ENCODE results near the gene REV3L. TPM values are rescaled to one million over a fixed set of nuclear protein-coding genes. Genes with fewer than 3 reads are reported as not detected.

REV3L gene
- total RNA-seq, 3 donors from 2014 or later (not counting 1 experiment from before 2014, with no cell fraction given): 18.1 to 25.5 (median 22.7) TPM

DNA sequence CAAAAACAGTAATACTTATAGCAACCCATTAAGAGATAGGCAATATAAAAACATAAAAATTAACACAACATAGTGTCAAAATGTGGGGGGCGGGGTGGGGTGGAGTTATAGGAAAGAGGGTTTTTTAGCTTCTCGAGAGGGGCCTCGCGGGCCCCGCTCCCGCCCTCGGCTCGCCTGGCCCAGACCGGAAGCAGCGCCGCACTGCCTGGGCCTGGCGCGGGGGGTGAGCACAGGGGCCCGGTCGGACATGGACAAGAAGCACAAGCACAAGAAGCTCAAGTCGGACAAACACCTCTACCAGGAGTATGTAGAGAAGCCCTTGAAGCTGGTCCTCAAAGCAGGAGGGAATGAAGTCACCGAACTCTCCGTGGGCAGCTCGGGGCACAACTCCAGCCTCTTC, 53.4 kb downstream of the REV3L start:
- Mint-ChIP-seq H3K36me3 (peaks cover 13% of the 10 kb centered on the region), H3K4me3 (no peak overlapping the region), H3K9me3 (peaks cover 3 to 10% of the 10 kb centered on the region in 2 donors), H3K27me3 (ENCODE audit: low read depth in 2 of 2) (no peaks in the 10 kb centered on the region), H3K4me1 (peaks cover 30 to 36% of the 10 kb centered on the region in 2 donors), H3K27ac (no peak overlapping the region)
- Histone ChIP-seq H3K4me3 (ENCODE audit: low read length) (no peak overlapping the region), H3K9me3 (ENCODE audit: control insufficient read depth, insufficient read depth, low read length) (no peaks in the 10 kb centered on the region), H3K4me1 (ENCODE audit: control insufficient read depth, insufficient read depth, low read length) (peaks cover 5% of the 10 kb centered on the region), H3K36me3 (ENCODE audit: control insufficient read depth, insufficient read depth, low read length) (no peaks in the 10 kb centered on the region), H3K27ac (ENCODE audit: low read length) (no peak overlapping the region), H3K27me3 (ENCODE audit: control insufficient read depth, insufficient read depth, low read length) (no peaks in the 10 kb centered on the region)
- intact Hi-C loops (cut with micrococcal nuclease): no loop called here
- ATAC-seq (no peak), DNase-seq (no peak)
- WGBS (ENCODE audit: insufficient coverage): 98% methylated on average over 19 of the region's 19 CpGs
- TF ChIP-seq CTCF (IDR thresholded peaks at IDR 0.05): no peak

DNA sequence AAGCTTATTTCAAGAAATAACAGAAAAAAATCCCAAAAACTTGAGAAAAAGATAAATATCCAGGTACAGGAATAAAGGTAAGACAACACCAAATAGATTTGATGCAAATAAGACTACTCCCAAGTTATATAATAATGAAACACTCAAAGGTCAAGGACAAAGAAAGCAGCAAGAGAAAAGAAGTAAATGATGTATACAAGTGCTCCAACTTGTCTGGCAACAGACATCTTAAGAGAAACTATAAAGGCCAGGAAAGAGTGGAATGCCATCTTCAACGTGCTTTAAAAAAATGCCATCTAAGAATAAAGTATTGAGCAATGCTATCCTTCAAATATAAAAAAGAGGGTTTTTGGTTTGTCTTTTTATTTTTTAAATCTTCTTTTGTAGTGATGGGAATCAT, 54.2 kb downstream of the REV3L start:
- H3K9me3 ChIP-seq (ENCODE audit: control insufficient read depth, insufficient read depth, low read length): no peaks in the 10 kb centered on the region
- no peak overlapping the region for H3K4me3 ChIP-seq (ENCODE audit: low read length)
- H3K4me1 ChIP-seq (ENCODE audit: control insufficient read depth, insufficient read depth, low read length): peaks cover 5% of the 10 kb centered on the region
- no peaks in the 10 kb centered on the region for H3K27me3 Mint-ChIP-seq (ENCODE audit: low read depth in 2 of 2)
- peaks cover 3 to 10% of the 10 kb centered on the region in 2 donors for H3K9me3 Mint-ChIP-seq
- peaks cover 30 to 39% of the 10 kb centered on the region in 2 donors for H3K4me1 Mint-ChIP-seq
- H3K4me3 Mint-ChIP-seq: no peak overlapping the region
- H3K27ac ChIP-seq (ENCODE audit: low read length): no peak overlapping the region
- intact Hi-C loops (cut with micrococcal nuclease): no loop called here
- no peak overlapping the region for H3K27ac Mint-ChIP-seq
- ATAC-seq (no peak), DNase-seq (no peak)
- H3K36me3 Mint-ChIP-seq: peaks cover 13% of the 10 kb centered on the region
- WGBS (ENCODE audit: insufficient coverage): no CpG with 5 or more reads among the region's 1 CpG
- TF ChIP-seq CTCF (IDR thresholded peaks at IDR 0.05): no peak
- H3K36me3 ChIP-seq (ENCODE audit: control insufficient read depth, insufficient read depth, low read length): no peaks in the 10 kb centered on the region
- H3K27me3 ChIP-seq (ENCODE audit: control insufficient read depth, insufficient read depth, low read length): no peaks in the 10 kb centered on the region

DNA sequence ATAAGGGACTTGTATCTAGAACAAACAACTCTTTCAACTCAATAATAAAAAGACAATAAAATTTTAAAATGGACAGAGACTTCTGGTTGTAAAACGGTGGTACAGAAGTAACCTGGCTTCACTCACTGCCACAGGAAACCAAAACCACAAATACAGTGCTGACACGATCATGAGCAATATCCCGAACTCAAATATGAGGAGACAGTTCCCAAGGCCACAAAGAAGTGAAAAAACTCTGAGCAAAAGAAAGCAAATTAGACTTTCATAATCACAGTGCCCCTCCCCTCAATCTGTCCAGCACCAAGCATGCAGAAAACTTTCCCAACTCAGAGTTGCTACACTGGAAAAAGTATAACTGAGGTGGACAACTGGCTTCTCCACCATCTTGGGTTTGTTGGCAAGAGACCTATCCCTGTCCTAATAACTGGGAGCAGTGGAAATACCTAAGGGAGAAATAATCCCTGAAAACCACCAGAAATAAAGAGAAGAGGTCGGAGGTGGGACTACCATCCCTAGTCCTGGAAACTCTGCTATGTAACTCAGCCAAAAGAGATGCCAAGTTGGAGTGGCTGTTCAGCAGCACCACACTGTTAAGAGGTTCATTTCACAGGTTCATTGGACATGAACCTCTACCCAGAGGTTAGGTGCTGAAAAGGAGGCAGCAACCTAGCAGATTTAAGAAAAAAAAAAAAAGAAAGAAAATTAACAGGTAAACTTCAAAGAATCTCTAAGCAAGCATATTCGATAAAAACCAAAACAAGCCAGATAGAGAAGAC, 55.5 kb downstream of the REV3L start:
- peak in 1 of 2 donors; percentile 47 for DNase-seq
- Histone ChIP-seq H3K36me3 (ENCODE audit: control insufficient read depth, insufficient read depth, low read length) (no peaks in the 10 kb centered on the region), H3K4me1 (ENCODE audit: control insufficient read depth, insufficient read depth, low read length) (peaks cover 5% of the 10 kb centered on the region), H3K4me3 (ENCODE audit: low read length) (no peak overlapping the region), H3K9me3 (ENCODE audit: control insufficient read depth, insufficient read depth, low read length) (no peaks in the 10 kb centered on the region), H3K27ac (ENCODE audit: low read length) (no peak overlapping the region), H3K27me3 (ENCODE audit: control insufficient read depth, insufficient read depth, low read length) (no peaks in the 10 kb centered on the region)
- intact Hi-C loops (cut with micrococcal nuclease): no loop called here
- no peak overlapping the region for H3K27ac Mint-ChIP-seq
- H3K4me3 Mint-ChIP-seq: peak overlapping the region; percentile 8
- no peaks in the 10 kb centered on the region for H3K27me3 Mint-ChIP-seq (ENCODE audit: low read depth in 2 of 2)
- 38% methylated on average over 5 of the region's 5 CpGs for WGBS (ENCODE audit: insufficient coverage)
- H3K9me3 Mint-ChIP-seq: peaks cover 3 to 10% of the 10 kb centered on the region in 2 donors
- no peak for TF ChIP-seq CTCF (IDR thresholded peaks at IDR 0.05)
- ATAC-seq: peak in 2 of 3 donors; percentile 67 to 76
- H3K4me1 Mint-ChIP-seq: peaks cover 30 to 35% of the 10 kb centered on the region in 2 donors
- peaks cover 13% of the 10 kb centered on the region for H3K36me3 Mint-ChIP-seq

All from natural killer cell (primary cell).